Mesendoderm (in vitro differentiated cells): ENCODE results near the gene SUN5.
A peak's percentile ranks its signal among the peaks of the same experiment; 100 is the strongest.

Experiments
- DNase-seq: peaks from one replicate; pipeline ENCODE4 v3.0.0; 2013
- H2AK5ac ChIP-seq: 2 replicates; pipeline ENCODE4 v1.6.1; 2013; ENCODE audit warnings: low read length, inconsistent platforms
- H2BK120ac ChIP-seq: 2 replicates; pipeline ENCODE4 v1.6.1; 2013; ENCODE audit warnings: low read depth, mild to moderate bottlenecking, low read length, moderate library complexity, mixed read lengths
- H2BK15ac ChIP-seq: replicated peaks from 2 replicates; pipeline ENCODE4 v1.6.1; 2013; ENCODE audit warnings: low read depth, mild to moderate bottlenecking, moderate library complexity
- H2BK5ac ChIP-seq: 2 replicates; pipeline ENCODE4 v1.6.1; 2013; ENCODE audit warnings: low read length, inconsistent platforms
- H3K18ac ChIP-seq: 2 replicates; pipeline ENCODE4 v1.6.1; 2013; ENCODE audit warnings: mild to moderate bottlenecking, low read length, mixed read lengths
- H3K23ac ChIP-seq: one replicate; pipeline ENCODE4 v1.6.1; 2013; ENCODE audit warnings: low read length
- H3K27ac ChIP-seq: 2 replicates; pipeline ENCODE4 v1.5.1; 2013; ENCODE audit warnings: low read depth, mild to moderate bottlenecking, inconsistent platforms, low read length, moderate library complexity
- H3K27me3 ChIP-seq: 2 replicates; pipeline ENCODE4 v1.6.1; 2013; ENCODE audit warnings: low read length, control low read depth, mild to moderate bottlenecking, inconsistent platforms; ENCODE audit not compliant: insufficient read depth, poor library complexity
- H3K36me3 ChIP-seq: 2 replicates; pipeline ENCODE4 v1.6.1; 2013; ENCODE audit warnings: low read length, inconsistent platforms; ENCODE audit not compliant: control insufficient read depth, insufficient read depth
- H3K4ac ChIP-seq: one replicate; pipeline ENCODE4 v1.6.1; 2013; ENCODE audit warnings: low read depth, mild to moderate bottlenecking, low read length, moderate library complexity
- H3K4me1 ChIP-seq: 2 replicates; pipeline ENCODE4 v1.6.1; 2013; ENCODE audit warnings: low read depth, low read length, inconsistent platforms; ENCODE audit not compliant: control insufficient read depth
- H3K4me2 ChIP-seq: 2 replicates; pipeline ENCODE4 v1.6.1; 2013; ENCODE audit warnings: low read length
- H3K4me3 ChIP-seq: 2 replicates; pipeline ENCODE4 v1.5.1; 2013; ENCODE audit warnings: mild to moderate bottlenecking, low read length
- H3K56ac ChIP-seq: one replicate; pipeline ENCODE4 v1.6.1; 2013; ENCODE audit warnings: low read length
- H3K79me1 ChIP-seq: 2 replicates; pipeline ENCODE4 v1.6.1; 2013; ENCODE audit warnings: low read length, inconsistent platforms
- H3K79me2 ChIP-seq: 2 replicates; pipeline ENCODE4 v1.6.1; 2013; ENCODE audit warnings: mild to moderate bottlenecking, low read length; ENCODE audit not compliant: control insufficient read depth, insufficient read depth
- H3K9ac ChIP-seq: 2 replicates; pipeline ENCODE4 v1.6.1; 2013; ENCODE audit warnings: low read length, inconsistent platforms
- H4K5ac ChIP-seq: one replicate; pipeline ENCODE4 v1.6.1; 2013; ENCODE audit warnings: low read length
- H4K8ac ChIP-seq: one replicate; pipeline ENCODE4 v1.6.1; 2013; ENCODE audit warnings: low read depth, mild to moderate bottlenecking, control low read depth, low read length, moderate library complexity
- WGBS: extraction: QIAGEN DNeasy Blood & Tissue Kit; methylation state at CpG from one replicate; pipeline ENCODE4 v1.1.7; 2013; ENCODE audit warnings: low lambda C conversion rate, missing lambda C conversion rate; ENCODE audit not compliant: insufficient coverage; ENCODE audit errors: extremely low coverage; 5-methylcytosine and 5-hydroxymethylcytosine counted together

Gene SUN5

GRCh38 chr20:32993496-32994050 is 10.7 kb downstream of the SUN5 start:
- Histone ChIP-seq H3K23ac (no peak overlapping the region), H3K27ac (no peak overlapping the region), H3K18ac (no peak overlapping the region), H2AK5ac (no peak overlapping the region), H2BK15ac (no peak overlapping the region), H3K4ac (no peak overlapping the region), H3K79me2 (no peaks in the 10 kb centered on the region), H4K8ac (no peak overlapping the region), H3K4me1 (no peaks in the 10 kb centered on the region), H3K4me2 (no peak overlapping the region), H2BK5ac (no peak overlapping the region), H3K36me3 (no peaks in the 10 kb centered on the region), H3K9ac (no peak overlapping the region), H3K4me3 (no peak overlapping the region), H4K5ac (no peak overlapping the region), H3K79me1 (no peaks in the 10 kb centered on the region), H2BK120ac (peak overlapping the region; percentile 40), H3K27me3 (no peaks in the 10 kb centered on the region), H3K56ac (peak overlapping the region; percentile 36)
- no CpG with 5 or more reads among the region's 8 CpGs for WGBS
- no peak for DNase-seq

GRCh38 chr20:32991792-32992641 is 12.2 kb downstream of the SUN5 start:
- Histone ChIP-seq H3K27me3 (no peaks in the 10 kb centered on the region), H3K36me3 (no peaks in the 10 kb centered on the region), H3K23ac (no peak overlapping the region), H4K8ac (no peak overlapping the region), H3K56ac (no peak overlapping the region), H3K9ac (no peak overlapping the region), H3K18ac (no peak overlapping the region), H2BK120ac (no peak overlapping the region), H3K4me1 (no peaks in the 10 kb centered on the region), H3K79me2 (no peaks in the 10 kb centered on the region), H2BK5ac (no peak overlapping the region), H3K4me2 (no peak overlapping the region), H3K79me1 (no peaks in the 10 kb centered on the region), H3K4ac (no peak overlapping the region), H3K4me3 (no peak overlapping the region), H2AK5ac (no peak overlapping the region), H3K27ac (no peak overlapping the region), H4K5ac (no peak overlapping the region), H2BK15ac (peak overlapping the region; percentile 60)
- WGBS, result no CpG with 5 or more reads among the region's 8 CpGs
- no peak for DNase-seq

GRCh38 chr20:32991383-32991782 is 12.8 kb downstream of the SUN5 start:
- H3K23ac ChIP-seq, result no peak overlapping the region
- H3K4ac ChIP-seq, result no peak overlapping the region
- H3K4me3 ChIP-seq, result no peak overlapping the region
- no peak overlapping the region for H2BK120ac ChIP-seq
- no peak overlapping the region for H2AK5ac ChIP-seq
- no CpG with 5 or more reads among the region's 3 CpGs for WGBS
- H4K5ac ChIP-seq, result no peak overlapping the region
- no peak overlapping the region for H3K9ac ChIP-seq
- H2BK5ac ChIP-seq, result no peak overlapping the region
- no peak for DNase-seq
- no peaks in the 10 kb centered on the region for H3K27me3 ChIP-seq
- H4K8ac ChIP-seq, result no peak overlapping the region
- H3K56ac ChIP-seq, result no peak overlapping the region
- no peaks in the 10 kb centered on the region for H3K79me1 ChIP-seq
- H3K79me2 ChIP-seq, result no peaks in the 10 kb centered on the region
- no peak overlapping the region for H3K18ac ChIP-seq
- H2BK15ac ChIP-seq, result no peak overlapping the region
- H3K4me2 ChIP-seq, result no peak overlapping the region
- H3K4me1 ChIP-seq, result no peaks in the 10 kb centered on the region
- no peaks in the 10 kb centered on the region for H3K36me3 ChIP-seq
- H3K27ac ChIP-seq, result no peak overlapping the region

GRCh38 chr20:32990426-32990825 is 13.8 kb downstream of the SUN5 start:
- Histone ChIP-seq H4K5ac (no peak overlapping the region), H3K4me1 (no peaks in the 10 kb centered on the region), H3K79me2 (no peaks in the 10 kb centered on the region), H3K4me2 (no peak overlapping the region), H3K4ac (peak overlapping the region; percentile 37), H3K23ac (no peak overlapping the region), H3K36me3 (no peaks in the 10 kb centered on the region), H3K9ac (no peak overlapping the region), H3K27me3 (no peaks in the 10 kb centered on the region), H2AK5ac (no peak overlapping the region), H3K18ac (no peak overlapping the region), H2BK15ac (no peak overlapping the region), H2BK5ac (no peak overlapping the region), H2BK120ac (no peak overlapping the region), H3K79me1 (no peaks in the 10 kb centered on the region), H4K8ac (no peak overlapping the region), H3K56ac (no peak overlapping the region), H3K4me3 (no peak overlapping the region), H3K27ac (no peak overlapping the region)
- WGBS, result no CpG with 5 or more reads among the region's 3 CpGs
- DNase-seq, result no peak

- H3K18ac ChIP-seq, result no peak overlapping the region
- H3K4me3 ChIP-seq, result no peak overlapping the region
- no peak overlapping the region for H2BK120ac ChIP-seq
- no peak overlapping the region for H2BK15ac ChIP-seq
- peak overlapping the region; percentile 66 for H3K4ac ChIP-seq
- no peak overlapping the region for H2BK5ac ChIP-seq
- no peaks in the 10 kb centered on the region for H3K27me3 ChIP-seq
- H3K9ac ChIP-seq, result no peak overlapping the region
- peak overlapping the region; percentile 36 for H3K56ac ChIP-seq
- WGBS, result no CpG with 5 or more reads among the region's 14 CpGs
- peaks cover under 1% of the 10 kb centered on the region for H3K4me1 ChIP-seq
- no peaks in the 10 kb centered on the region for H3K79me1 ChIP-seq
- no peak overlapping the region for H4K8ac ChIP-seq
- no peaks in the 10 kb centered on the region for H3K36me3 ChIP-seq
- H3K4me2 ChIP-seq, result no peak overlapping the region
- H4K5ac ChIP-seq, result no peak overlapping the region
- H2AK5ac ChIP-seq, result peak overlapping the region; percentile 83
- H3K79me2 ChIP-seq, result no peaks in the 10 kb centered on the region
- no peak overlapping the region for H3K23ac ChIP-seq
- no peak for DNase-seq
- H3K27ac ChIP-seq, result no peak overlapping the region
Observed at GRCh38 chr20:32989507-32990283, 14.5 kb downstream of the SUN5 start.
